ENCODE measurements around the gene TPRN. TPM values are rescaled to one million over a fixed set of nuclear protein-coding genes. Genes with fewer than 3 reads are reported as not detected.

The TPRN gene
- total and polyA plus RNA-seq, 2 donors (not counting 1 experiment from before 2014, with no cell fraction given) = 1.6 to 5.8 TPM

DNA sequence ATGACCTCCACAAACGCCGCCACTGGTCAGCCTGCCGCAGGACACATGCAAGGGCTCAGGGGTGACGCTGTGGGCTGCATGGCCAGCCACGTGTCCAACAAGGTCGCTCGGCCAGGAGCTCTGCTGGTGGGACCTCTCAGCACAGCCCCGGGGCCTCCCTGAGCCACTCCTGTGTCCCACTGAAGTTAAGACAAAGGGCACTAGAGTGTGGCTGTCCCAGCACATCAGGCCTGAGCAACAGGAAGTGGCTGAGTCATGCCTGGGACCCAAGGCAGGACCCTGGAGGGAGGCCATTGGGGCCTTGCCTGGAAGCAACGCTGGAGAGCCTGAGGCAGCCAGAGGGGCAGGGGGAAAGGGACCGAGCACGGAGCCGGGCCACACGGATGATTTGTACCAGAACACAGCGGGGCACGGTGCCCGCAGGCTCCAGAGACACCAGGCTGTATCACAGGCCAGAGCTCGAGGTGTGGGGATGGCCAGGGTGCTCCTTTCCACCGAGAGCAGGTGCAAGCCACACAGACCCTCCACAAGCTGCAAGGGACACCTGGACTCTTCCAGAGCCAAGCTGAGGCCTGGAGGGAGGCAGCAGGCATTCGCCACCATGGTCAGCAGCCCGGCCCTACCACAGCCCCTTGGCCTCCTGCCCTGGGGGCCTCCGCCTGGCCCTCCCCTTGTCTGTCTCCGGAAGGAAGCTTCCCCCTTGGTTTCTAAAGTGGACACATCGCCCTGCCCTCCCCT is 22.2 kb downstream of the TPRN start:
- peaks cover 2% of the 10 kb centered on the region for H3K4me1 ChIP-seq (ENCODE audit: control insufficient read depth, extremely low read depth, insufficient read depth, low read length)
- TF ChIP-seq EZH2 (IDR thresholded peaks at IDR 0.05; ENCODE audit: low read length, missing control alignments) = no peak
- TF ChIP-seq, protein P1, sequence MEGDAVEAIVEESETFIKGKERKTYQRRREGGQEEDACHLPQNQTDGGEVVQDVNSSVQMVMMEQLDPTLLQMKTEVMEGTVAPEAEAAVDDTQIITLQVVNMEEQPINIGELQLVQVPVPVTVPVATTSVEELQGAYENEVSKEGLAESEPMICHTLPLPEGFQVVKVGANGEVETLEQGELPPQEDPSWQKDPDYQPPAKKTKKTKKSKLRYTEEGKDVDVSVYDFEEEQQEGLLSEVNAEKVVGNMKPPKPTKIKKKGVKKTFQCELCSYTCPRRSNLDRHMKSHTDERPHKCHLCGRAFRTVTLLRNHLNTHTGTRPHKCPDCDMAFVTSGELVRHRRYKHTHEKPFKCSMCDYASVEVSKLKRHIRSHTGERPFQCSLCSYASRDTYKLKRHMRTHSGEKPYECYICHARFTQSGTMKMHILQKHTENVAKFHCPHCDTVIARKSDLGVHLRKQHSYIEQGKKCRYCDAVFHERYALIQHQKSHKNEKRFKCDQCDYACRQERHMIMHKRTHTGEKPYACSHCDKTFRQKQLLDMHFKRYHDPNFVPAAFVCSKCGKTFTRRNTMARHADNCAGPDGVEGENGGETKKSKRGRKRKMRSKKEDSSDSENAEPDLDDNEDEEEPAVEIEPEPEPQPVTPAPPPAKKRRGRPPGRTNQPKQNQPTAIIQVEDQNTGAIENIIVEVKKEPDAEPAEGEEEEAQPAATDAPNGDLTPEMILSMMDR (conservative IDR thresholded peaks at IDR 0.05 in 1 of 2, IDR thresholded peaks at IDR 0.05 in 1 of 2; ENCODE audit: low read depth in 1 of 2, low read length in 2 of 2) = no peak
- H2AFZ ChIP-seq (ENCODE audit: low read length) = no peak overlapping the region
- no peak overlapping the region for H3K27ac ChIP-seq (ENCODE audit: insufficient read depth, low read length)
- H3K9me3 ChIP-seq (ENCODE audit: control insufficient read depth, insufficient read depth, low read depth, low read length) = no peaks in the 10 kb centered on the region
- no peaks in the 10 kb centered on the region for H4K20me1 ChIP-seq (ENCODE audit: control insufficient read depth, extremely low read depth, insufficient read depth, low read length)
- H3K4me3 ChIP-seq (replicated peaks in 1 of 4; ENCODE audit: control extremely low read depth in 1 of 4, insufficient read depth in 1 of 4, low read depth in 3 of 4, low read length in 4 of 4) = no peak overlapping the region
- no peak overlapping the region for H3K9ac ChIP-seq (ENCODE audit: insufficient read depth, low read length)
- no peaks in the 10 kb centered on the region for H3K79me2 ChIP-seq (ENCODE audit: control insufficient read depth, insufficient read depth, low read length)
- no peak overlapping the region for H3K4me2 ChIP-seq (ENCODE audit: extremely low read depth, insufficient read depth, low read length)
- DNase-seq (ENCODE audit: low read depth in 2 of 2) = no peak
- H3K27me3 ChIP-seq (ENCODE audit: control insufficient read depth, insufficient read depth, low read length) = no peaks in the 10 kb centered on the region
- H3K36me3 ChIP-seq (ENCODE audit: control insufficient read depth, insufficient read depth, low read length) = peaks cover 29% of the 10 kb centered on the region

DNA sequence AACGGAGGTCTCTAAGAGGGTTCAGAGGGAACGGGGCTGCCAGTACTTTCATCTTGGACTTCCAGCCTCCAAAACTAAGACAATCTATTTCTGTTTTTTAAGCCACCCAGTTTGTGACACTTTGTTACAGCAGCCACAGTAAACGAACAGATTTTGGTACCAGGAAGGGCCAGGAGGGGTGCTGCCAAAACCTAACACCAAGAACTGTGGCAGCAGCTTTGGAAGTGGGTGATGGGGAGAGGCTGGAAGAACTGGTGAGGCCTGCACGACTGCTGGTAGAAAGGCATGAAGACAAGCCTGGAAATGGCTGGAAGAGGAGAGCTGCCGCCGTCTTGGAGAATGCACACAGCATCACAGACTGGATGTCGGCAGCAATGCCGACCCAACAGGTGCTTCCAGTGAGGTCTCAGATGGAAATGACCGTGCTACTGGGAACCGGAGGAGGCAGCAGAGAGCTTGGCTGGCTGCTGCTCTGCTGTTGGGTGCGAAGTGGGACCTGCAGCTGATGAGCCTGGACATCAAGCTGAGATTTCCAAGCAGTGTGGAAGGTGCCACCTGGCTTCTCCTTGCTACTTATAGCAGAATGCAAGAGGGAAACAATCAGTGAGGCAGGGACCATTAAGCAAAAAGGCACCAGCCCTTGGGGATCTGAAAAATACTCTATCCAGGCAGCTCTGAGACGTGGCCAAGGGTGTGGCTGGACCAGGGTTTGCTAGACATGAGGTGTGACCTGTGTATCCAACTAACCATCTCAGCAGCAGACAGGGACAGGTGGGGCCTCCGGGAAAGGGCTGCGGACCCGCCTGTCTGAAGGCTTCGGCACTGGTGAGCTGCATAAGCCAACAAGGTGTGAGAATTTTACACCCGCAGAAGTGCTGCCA is 24.0 kb downstream of the TPRN start:
- DNase-seq (ENCODE audit: low read depth in 2 of 2) = peak; percentile 18 to 26

More for the DNA sequence above, 24.0 kb downstream of the TPRN start:
- no peaks in the 10 kb centered on the region for H4K20me1 ChIP-seq (ENCODE audit: control insufficient read depth, extremely low read depth, insufficient read depth, low read length)
- H3K36me3 ChIP-seq (ENCODE audit: control insufficient read depth, insufficient read depth, low read length) = peaks cover 21% of the 10 kb centered on the region
- H3K4me1 ChIP-seq (ENCODE audit: control insufficient read depth, extremely low read depth, insufficient read depth, low read length) = peaks cover 2% of the 10 kb centered on the region
- H3K27me3 ChIP-seq (ENCODE audit: control insufficient read depth, insufficient read depth, low read length) = no peaks in the 10 kb centered on the region
- no peak overlapping the region for H3K9ac ChIP-seq (ENCODE audit: insufficient read depth, low read length)
- no peak overlapping the region for H2AFZ ChIP-seq (ENCODE audit: low read length)
- H3K27ac ChIP-seq (ENCODE audit: insufficient read depth, low read length) = no peak overlapping the region
- H3K4me2 ChIP-seq (ENCODE audit: extremely low read depth, insufficient read depth, low read length) = no peak overlapping the region
- H3K9me3 ChIP-seq (ENCODE audit: control insufficient read depth, insufficient read depth, low read depth, low read length) = no peaks in the 10 kb centered on the region
- H3K4me3 ChIP-seq (replicated peaks in 1 of 4; ENCODE audit: control extremely low read depth in 1 of 4, insufficient read depth in 1 of 4, low read depth in 3 of 4, low read length in 4 of 4) = no peak overlapping the region
- TF ChIP-seq, protein P1 (conservative IDR thresholded peaks at IDR 0.05 in 1 of 2, IDR thresholded peaks at IDR 0.05 in 1 of 2; ENCODE audit: low read depth in 1 of 2, low read length in 2 of 2) = peak; percentile 29 to 65
- no peak for TF ChIP-seq EZH2 (IDR thresholded peaks at IDR 0.05; ENCODE audit: low read length, missing control alignments)
- no peaks in the 10 kb centered on the region for H3K79me2 ChIP-seq (ENCODE audit: control insufficient read depth, insufficient read depth, low read length)
